HepG2 (cell line): ENCODE measurements around the gene ARIH2. TPM values are rescaled to one million over a fixed set of nuclear protein-coding genes. Genes with fewer than 3 reads are reported as not detected.

ENCODE experiments used
- CAMTA2 ChIP-seq: sonication (generic); formaldehyde crosslinking; IDR thresholded peaks from 2 replicates; pipeline ENCODE4 v1.4.0; 2020; ENCODE audit warnings: mild to moderate bottlenecking, missing genetic modification reagents, borderline replicate concordance
- CENPX ChIP-seq: sonication (generic); formaldehyde crosslinking; IDR thresholded peaks from 2 replicates; pipeline ENCODE4 v1.9.0; 2021; ENCODE audit warnings: mild to moderate bottlenecking, missing genetic modification reagents, moderate library complexity
- CREBL2 ChIP-seq: sonication (generic); formaldehyde crosslinking; IDR thresholded peaks from 2 replicates; pipeline ENCODE4 v1.8.1; 2023; ENCODE audit warnings: missing genetic modification reagents, mild to moderate bottlenecking, borderline replicate concordance
- FOXC1 ChIP-seq: sonication (generic); formaldehyde crosslinking; IDR thresholded peaks from 2 replicates; pipeline ENCODE4 v1.8.0; 2022; ENCODE audit warnings: mild to moderate bottlenecking, missing genetic modification reagents, borderline replicate concordance
- GABPB1 ChIP-seq: IDR thresholded peaks from 2 replicates; pipeline ENCODE4 v1.6.1; 2016; ENCODE audit warnings: mild to moderate bottlenecking, missing genetic modification reagents, moderate library complexity, missing compliant biosample characterization
- HNF1B ChIP-seq: sonication (generic); formaldehyde crosslinking; IDR thresholded peaks from 2 replicates; pipeline ENCODE4 v1.5.1; 2020; ENCODE audit warnings: mild to moderate bottlenecking, moderate library complexity, missing genetic modification reagents
- JUN ChIP-seq: sonication (generic); formaldehyde crosslinking; IDR thresholded peaks from 2 replicates; pipeline ENCODE4 v1.4.0; 2020; ENCODE audit warnings: mild to moderate bottlenecking, missing genetic modification reagents
- JUNB ChIP-seq: sonication (generic); formaldehyde crosslinking; IDR thresholded peaks from 2 replicates; pipeline ENCODE4 v1.8.0; 2022; ENCODE audit warnings: missing genetic modification reagents, mild to moderate bottlenecking, borderline replicate concordance
- KDM4B ChIP-seq: sonication (generic); formaldehyde crosslinking; IDR thresholded peaks from 2 replicates; pipeline ENCODE4 v1.4.0; 2020; ENCODE audit warnings: missing genetic modification reagents
- MAFG ChIP-seq: sonication (generic); formaldehyde crosslinking; IDR thresholded peaks from 2 replicates; pipeline ENCODE4 v1.5.1; 2020; ENCODE audit warnings: mild to moderate bottlenecking, missing genetic modification reagents
- SMAD9 ChIP-seq: sonication (generic); formaldehyde crosslinking; IDR thresholded peaks from 2 replicates; pipeline ENCODE4 v1.5.1; 2020; ENCODE audit warnings: mild to moderate bottlenecking, missing genetic modification reagents
- SYNCRIP ChIP-seq: fragments of 200-400 bp; formaldehyde crosslinking; IDR thresholded peaks from 2 replicates; pipeline ENCODE4 v1.6.1; 2018; ENCODE audit warnings: mild to moderate bottlenecking, low read depth, low read length; ENCODE audit not compliant: insufficient read depth
- ZBTB7A ChIP-seq: sonication (generic); formaldehyde crosslinking; IDR thresholded peaks from 2 replicates; pipeline ENCODE4 v1.8.0; 2022; ENCODE audit warnings: mild to moderate bottlenecking, missing genetic modification reagents
- ZKSCAN8 ChIP-seq: IDR thresholded peaks from 2 replicates; pipeline ENCODE4 v1.6.1; 2016; ENCODE audit warnings: borderline replicate concordance, missing genetic modification reagents, missing compliant biosample characterization
- ZNF224 ChIP-seq: sonication (generic); formaldehyde crosslinking; IDR thresholded peaks from 2 replicates; pipeline ENCODE4 v1.5.0; 2020; ENCODE audit warnings: mild to moderate bottlenecking, missing genetic modification reagents
- ZNF431 ChIP-seq: sonication (generic); formaldehyde crosslinking; IDR thresholded peaks from 2 replicates; pipeline ENCODE4 v1.9.0; 2022; ENCODE audit warnings: missing genetic modification reagents, low read depth, mild to moderate bottlenecking, borderline replicate concordance
- ZNF460 ChIP-seq: sonication (generic); formaldehyde crosslinking; IDR thresholded peaks from 2 replicates; pipeline ENCODE4 v1.5.1; 2020; ENCODE audit warnings: missing genetic modification reagents, mild to moderate bottlenecking, borderline replicate concordance
- ZNF512B ChIP-seq: sonication (generic); formaldehyde crosslinking; IDR thresholded peaks from 2 replicates; pipeline ENCODE4 v1.5.1; 2020; ENCODE audit warnings: missing genetic modification reagents, mild to moderate bottlenecking, borderline replicate concordance
- ZNF562 ChIP-seq: sonication (generic); formaldehyde crosslinking; IDR thresholded peaks from 2 replicates; pipeline ENCODE4 v1.8.0; 2022; ENCODE audit warnings: missing genetic modification reagents, borderline replicate concordance
- ZNF746 ChIP-seq: sonication (generic); formaldehyde crosslinking; IDR thresholded peaks from 2 replicates; pipeline ENCODE4 v1.8.0; 2022; ENCODE audit warnings: mild to moderate bottlenecking, missing genetic modification reagents
- ZNF761 ChIP-seq: sonication (generic); formaldehyde crosslinking; conservative IDR thresholded peaks from 2 replicates; pipeline ENCODE4 v1.4.0; 2020; ENCODE audit warnings: mild to moderate bottlenecking, missing genetic modification reagents
- ZNF766 ChIP-seq: sonication (generic); formaldehyde crosslinking; IDR thresholded peaks from 2 replicates; pipeline ENCODE4 v1.5.0; 2020; ENCODE audit warnings: missing genetic modification reagents, borderline replicate concordance
- ZNF775 ChIP-seq: sonication (generic); formaldehyde crosslinking; IDR thresholded peaks from 2 replicates; pipeline ENCODE4 v1.4.0; 2020; ENCODE audit warnings: missing genetic modification reagents, mild to moderate bottlenecking, moderate library complexity, borderline replicate concordance
- polyA plus RNA-seq, 8 experiments: library from polyadenylated mRNA; depleted of rRNA in 3 of 8; stranded (reverse) in 7 of 8; unstranded in 1 of 8; fragments of >200 nt; fragmentation: Illumina TruSeq in 4 of 8; extraction: Trizol in 4 of 8; gene quantifications; 2 replicates each; pipeline versions ENCODE4 v1.2.1 to v1.2.3, GENCODE V29; 2011 to 2016; ENCODE audit warnings: low read depth in 4 of 8, missing spikeins in 1 of 8, mixed read lengths in 1 of 8; ENCODE audit not compliant: insufficient read depth in 1 of 8
- total RNA-seq, 5 experiments: library from RNA; depleted of rRNA; stranded (reverse); fragments of >200 nt; fragmentation: Illumina TruSeq; extraction: Trizol; gene quantifications; 2 replicates each; pipeline ENCODE4 v1.2.3, GENCODE V29; 2016; ENCODE audit warnings: low read depth in 1 of 5
- TF ChIP-seq, protein P1 (sequence below): IDR thresholded peaks from 2 replicates; pipeline ENCODE4 v1.6.1; 2012; ENCODE audit warnings: inconsistent platforms

ARIH2 gene
- total and polyA plus RNA-seq, 2 of the 13 experiments (the other 11 are each of a cell fraction or from before 2014, with no cell fraction given) = 64.8 to 83.3 TPM

GRCh38 chr3:49021213-49021812 lies 102.7 kb downstream of the ARIH2 start (continued):
- no peak for TF ChIP-seq JUN
- 0 out of 2 replicates have a peak, but pooled peaks have one; percentile 46 for TF ChIP-seq KDM4B (CRISPR knock-in tag)
- TF ChIP-seq ZNF562 (CRISPR knock-in tag) = no peak
- TF ChIP-seq GABPB1 (CRISPR knock-in tag) = no peak; the same call in 1 of the 2 replicates
- TF ChIP-seq, protein P1, sequence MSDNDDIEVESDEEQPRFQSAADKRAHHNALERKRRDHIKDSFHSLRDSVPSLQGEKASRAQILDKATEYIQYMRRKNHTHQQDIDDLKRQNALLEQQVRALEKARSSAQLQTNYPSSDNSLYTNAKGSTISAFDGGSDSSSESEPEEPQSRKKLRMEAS = peak; percentile 72
- TF ChIP-seq ZNF431 (CRISPR knock-in tag) = peak; percentile 53; the same call in 1 of the 2 replicates
- no peak for TF ChIP-seq ZNF775 (CRISPR knock-in tag)
- no peak for TF ChIP-seq FOXC1 (CRISPR knock-in tag)
- TF ChIP-seq ZNF746 (CRISPR knock-in tag) = no peak; the same call in 1 of the 2 replicates
- TF ChIP-seq CAMTA2 (CRISPR knock-in tag) = no peak
- TF ChIP-seq SMAD9 (CRISPR knock-in tag) = no peak
- TF ChIP-seq ZBTB7A (CRISPR knock-in tag) = no peak
- no peak for TF ChIP-seq SYNCRIP
- no peak; the same call in 1 of the 2 replicates for TF ChIP-seq HNF1B
- TF ChIP-seq ZNF460 (CRISPR knock-in tag) = peak; percentile 31; the same call in 1 of the 2 replicates
- peak; percentile 41; the same call in 1 of the 2 replicates for TF ChIP-seq ZNF224
- peak; percentile 76; the same call in 1 of the 2 replicates for TF ChIP-seq ZNF766
- TF ChIP-seq MAFG (CRISPR knock-in tag) = no peak
- 0 out of 2 replicates have a peak, but pooled peaks have one; percentile 13 for TF ChIP-seq CREBL2 (CRISPR knock-in tag)
- TF ChIP-seq ZNF512B (CRISPR knock-in tag) = 0 out of 2 replicates have a peak, but pooled peaks have one; percentile 28
- TF ChIP-seq CENPX = no peak
- TF ChIP-seq ZNF761 (CRISPR knock-in tag) = no peak; the same call in 1 of the 2 replicates
- no peak for TF ChIP-seq JUNB (CRISPR knock-in tag)
- TF ChIP-seq ZKSCAN8 (CRISPR knock-in tag) = no peak
